Calu3 (cell line): Measurements from ENCODE around the gene PUS1. TPM values are rescaled to one million over a fixed set of nuclear protein-coding genes. Genes with fewer than 3 reads are reported as not detected.

Experiments used
- BruUV-seq: library from RNA; stranded (reverse); fragments of 400-500 nt; replicated peaks from 2 replicates; lab custom pipeline; 2021; lab: Mats Ljungman, UMichigan
- CTCF ChIA-PET: fragments of 300-600 bp; sonication (Branson Sonifier 250); formaldehyde crosslinking; loops from one replicate; lab custom pipeline; 2022; ENCODE audit warnings: antibody characterized with exemption; lab: Charles Lee
- DNase-seq: peaks from one replicate; pipeline ENCODE4 v3.0.0; 2022
- H3K27ac Mint-ChIP-seq: one replicate; pipeline ENCODE4 v1.8.0; 2022; ENCODE audit warnings: mixed read lengths; ENCODE audit not compliant: unreplicated experiment
- H3K27me3 Mint-ChIP-seq: one replicate; pipeline ENCODE4 v1.8.0; 2022; ENCODE audit warnings: mixed read lengths; ENCODE audit not compliant: unreplicated experiment
- H3K36me3 Mint-ChIP-seq: one replicate; pipeline ENCODE4 v1.8.0; 2022; ENCODE audit warnings: mild to moderate bottlenecking, moderate library complexity, mixed read lengths; ENCODE audit not compliant: insufficient read depth, unreplicated experiment
- H3K4me1 Mint-ChIP-seq: one replicate; pipeline ENCODE4 v1.8.0; 2022; ENCODE audit warnings: mild to moderate bottlenecking, low read depth, mixed read lengths; ENCODE audit not compliant: unreplicated experiment
- H3K4me3 Mint-ChIP-seq: one replicate; pipeline ENCODE4 v1.8.0; 2022; ENCODE audit warnings: mild to moderate bottlenecking, low read depth, moderate library complexity, mixed read lengths; ENCODE audit not compliant: unreplicated experiment
- H3K9me3 Mint-ChIP-seq: one replicate; pipeline ENCODE4 v1.8.0; 2022; ENCODE audit warnings: low read depth, mixed read lengths; ENCODE audit not compliant: unreplicated experiment
- intact Hi-C: fragments of 100-400 bp; cut with micrococcal nuclease; formaldehyde crosslinking; loops from one replicate; pipeline ENCODE4 v1.10.0; 2022; ENCODE audit not compliant: unreplicated experiment
- total RNA-seq: library from RNA; stranded (reverse); gene quantifications from 2 replicates; pipeline ENCODE4 v1.2.3, GENCODE V29; 2022
- TF ChIP-seq, protein P1 (sequence below): fragments of 200-600 bp; IDR thresholded peaks from one replicate; pipeline ENCODE4 v1.8.0; 2022; ENCODE audit warnings: antibody characterized with exemption; ENCODE audit not compliant: unreplicated experiment

The PUS1 gene
- total RNA-seq, 1 experiment from 2014 or later: 81.3 TPM

DNA sequence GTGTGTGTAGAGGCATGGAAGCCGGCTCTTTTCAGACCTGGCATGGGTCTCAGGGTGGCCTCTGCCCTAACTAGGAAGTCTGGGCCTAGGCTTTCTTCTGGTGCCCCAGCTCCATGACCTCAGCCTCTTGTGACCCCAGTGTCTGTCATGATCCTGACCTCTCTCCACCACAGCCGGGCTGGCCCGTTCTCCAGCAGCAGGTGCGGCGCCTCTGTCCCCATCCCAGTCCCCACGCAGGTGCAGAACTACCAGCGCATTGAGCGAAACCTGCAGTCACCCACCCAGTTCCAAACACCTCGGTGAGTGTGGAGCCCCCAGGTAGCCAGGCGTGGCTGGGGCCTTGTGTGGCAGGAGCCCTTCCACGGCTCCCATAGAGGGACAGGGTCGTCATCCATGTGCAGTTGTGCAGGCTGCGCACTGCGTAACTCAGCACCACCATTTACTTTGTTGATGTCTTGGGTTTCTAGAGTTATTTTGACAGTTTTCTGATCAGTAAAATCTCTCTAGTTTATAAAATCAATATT, 14.8 kb upstream of the PUS1 start:
- H3K4me3 Mint-ChIP-seq: no peak overlapping the region
- intact Hi-C loops: no loop called here
- no TSS peak for BruUV-seq
- no peak for DNase-seq
- H3K9me3 Mint-ChIP-seq: no peaks in the 10 kb centered on the region
- CTCF ChIA-PET: no interaction called here
- peaks cover 40% of the 10 kb centered on the region for H3K36me3 Mint-ChIP-seq
- H3K4me1 Mint-ChIP-seq: peaks cover 16% of the 10 kb centered on the region
- no peak overlapping the region for H3K27ac Mint-ChIP-seq
- TF ChIP-seq, protein P1, sequence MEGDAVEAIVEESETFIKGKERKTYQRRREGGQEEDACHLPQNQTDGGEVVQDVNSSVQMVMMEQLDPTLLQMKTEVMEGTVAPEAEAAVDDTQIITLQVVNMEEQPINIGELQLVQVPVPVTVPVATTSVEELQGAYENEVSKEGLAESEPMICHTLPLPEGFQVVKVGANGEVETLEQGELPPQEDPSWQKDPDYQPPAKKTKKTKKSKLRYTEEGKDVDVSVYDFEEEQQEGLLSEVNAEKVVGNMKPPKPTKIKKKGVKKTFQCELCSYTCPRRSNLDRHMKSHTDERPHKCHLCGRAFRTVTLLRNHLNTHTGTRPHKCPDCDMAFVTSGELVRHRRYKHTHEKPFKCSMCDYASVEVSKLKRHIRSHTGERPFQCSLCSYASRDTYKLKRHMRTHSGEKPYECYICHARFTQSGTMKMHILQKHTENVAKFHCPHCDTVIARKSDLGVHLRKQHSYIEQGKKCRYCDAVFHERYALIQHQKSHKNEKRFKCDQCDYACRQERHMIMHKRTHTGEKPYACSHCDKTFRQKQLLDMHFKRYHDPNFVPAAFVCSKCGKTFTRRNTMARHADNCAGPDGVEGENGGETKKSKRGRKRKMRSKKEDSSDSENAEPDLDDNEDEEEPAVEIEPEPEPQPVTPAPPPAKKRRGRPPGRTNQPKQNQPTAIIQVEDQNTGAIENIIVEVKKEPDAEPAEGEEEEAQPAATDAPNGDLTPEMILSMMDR: no peak
- H3K27me3 Mint-ChIP-seq: no peaks in the 10 kb centered on the region

DNA sequence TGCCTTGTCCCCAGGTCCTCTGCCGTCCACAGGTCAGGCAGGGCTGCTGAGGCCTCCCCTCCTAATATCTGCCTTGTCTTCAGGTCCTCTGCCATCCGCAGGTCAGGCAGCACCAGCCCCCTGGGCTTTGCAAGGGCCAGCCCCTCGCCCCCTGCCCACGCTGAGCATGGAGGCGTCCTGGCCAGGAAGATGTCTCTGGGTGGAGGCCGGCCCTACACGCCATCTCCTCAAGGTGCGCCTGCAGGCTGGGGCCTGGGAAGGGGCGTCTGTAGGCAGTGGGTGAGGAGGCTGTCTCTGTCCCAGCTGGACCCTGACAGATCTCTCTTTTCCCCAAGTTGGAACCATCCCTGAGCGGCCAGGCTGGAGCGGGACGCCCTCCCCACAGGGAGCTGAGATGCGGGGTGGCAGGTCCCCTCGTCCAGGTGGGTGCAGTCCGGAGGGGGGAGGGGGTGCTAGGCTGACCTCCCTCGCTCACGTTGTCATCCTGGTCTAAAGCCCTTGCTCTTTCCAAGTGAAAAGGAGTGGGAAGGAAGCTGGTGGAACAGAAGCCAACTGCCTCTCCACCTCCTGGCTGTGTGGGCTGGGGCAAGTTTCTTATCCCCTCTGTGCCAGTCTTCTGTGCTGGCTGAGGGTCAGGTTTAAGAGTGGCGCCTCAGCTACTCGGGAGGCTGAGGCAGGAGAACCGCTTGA, 13.9 kb upstream of the PUS1 start:
- BruUV-seq: no TSS peak
- H3K27me3 Mint-ChIP-seq: no peaks in the 10 kb centered on the region
- no peak overlapping the region for H3K27ac Mint-ChIP-seq
- H3K4me3 Mint-ChIP-seq: no peak overlapping the region
- intact Hi-C loops: no loop called here
- DNase-seq: no peak
- peaks cover 43% of the 10 kb centered on the region for H3K36me3 Mint-ChIP-seq
- TF ChIP-seq, protein P1: no peak
- CTCF ChIA-PET: no interaction called here
- no peaks in the 10 kb centered on the region for H3K9me3 Mint-ChIP-seq
- H3K4me1 Mint-ChIP-seq: peaks cover 16% of the 10 kb centered on the region

DNA sequence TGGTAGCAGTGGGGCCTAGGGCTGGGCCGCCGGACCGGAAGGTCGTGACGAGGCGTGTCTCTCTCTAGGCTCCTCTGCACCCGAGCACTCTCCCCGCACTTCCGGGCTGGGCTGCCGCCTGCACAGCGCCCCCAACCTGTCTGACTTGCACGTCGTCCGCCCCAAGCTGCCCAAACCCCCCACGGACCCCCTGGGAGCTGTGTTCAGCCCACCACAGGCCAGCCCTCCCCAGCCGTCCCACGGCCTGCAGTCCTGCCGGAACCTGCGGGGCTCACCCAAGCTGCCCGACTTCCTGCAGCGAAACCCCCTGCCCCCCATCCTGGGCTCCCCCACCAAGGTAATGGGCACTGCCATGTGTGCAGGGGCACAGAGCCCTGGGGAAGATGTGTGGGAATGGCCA, 13.3 kb upstream of the PUS1 start:
- Mint-ChIP-seq H3K27ac (no peak overlapping the region), H3K27me3 (no peaks in the 10 kb centered on the region), H3K4me1 (peaks cover 16% of the 10 kb centered on the region), H3K36me3 (peaks cover 47% of the 10 kb centered on the region), H3K9me3 (no peaks in the 10 kb centered on the region), H3K4me3 (no peak overlapping the region)
- no TSS peak for BruUV-seq
- intact Hi-C loops: no loop called here
- CTCF ChIA-PET: no interaction called here
- no peak for DNase-seq
- TF ChIP-seq, protein P1: no peak

DNA sequence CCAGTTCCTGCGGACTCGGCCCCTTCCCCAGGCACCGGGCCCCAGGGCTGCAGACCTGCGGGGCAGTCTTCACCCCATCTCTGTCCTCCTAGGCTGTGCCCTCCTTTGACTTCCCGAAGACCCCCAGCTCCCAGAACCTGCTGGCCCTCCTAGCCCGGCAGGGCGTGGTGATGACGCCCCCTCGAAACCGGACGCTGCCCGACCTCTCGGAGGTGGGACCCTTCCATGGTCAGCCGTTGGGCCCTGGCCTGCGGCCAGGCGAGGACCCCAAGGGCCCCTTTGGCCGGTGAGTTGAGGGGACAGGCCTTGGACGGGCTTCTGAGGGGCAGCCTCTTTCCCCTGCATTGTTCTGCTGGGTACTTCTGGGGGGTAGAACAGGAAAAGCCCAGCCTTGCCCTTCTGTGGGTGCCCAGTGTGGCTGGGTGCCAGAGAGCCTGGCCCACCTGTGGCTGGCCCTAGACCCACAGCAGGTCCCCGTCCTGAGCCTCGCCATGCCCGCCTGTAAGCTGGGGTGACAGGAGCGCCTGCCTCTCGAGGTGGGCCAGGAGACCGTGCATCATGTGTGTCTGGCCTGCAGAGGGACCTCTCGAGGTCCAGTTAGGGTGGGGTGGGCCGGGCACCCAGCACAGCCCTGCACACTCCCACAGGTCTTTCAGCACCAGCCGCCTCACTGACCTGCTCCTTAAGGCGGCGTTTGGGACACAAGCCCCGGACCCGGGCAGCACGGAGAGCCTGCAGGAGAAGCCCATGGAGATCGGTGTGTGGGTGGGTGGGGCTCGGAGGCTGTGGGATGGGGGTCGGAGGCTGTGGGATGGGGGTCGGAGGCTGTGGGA, 12.6 kb upstream of the PUS1 start:
- no peaks in the 10 kb centered on the region for H3K9me3 Mint-ChIP-seq
- no peaks in the 10 kb centered on the region for H3K27me3 Mint-ChIP-seq
- intact Hi-C loops: no loop called here
- H3K27ac Mint-ChIP-seq: no peak overlapping the region
- TF ChIP-seq, protein P1: no peak
- DNase-seq: no peak
- H3K4me3 Mint-ChIP-seq: no peak overlapping the region
- BruUV-seq: no TSS peak
- H3K36me3 Mint-ChIP-seq: peaks cover 45% of the 10 kb centered on the region
- CTCF ChIA-PET: no interaction called here
- H3K4me1 Mint-ChIP-seq: peaks cover 15% of the 10 kb centered on the region
